Hepatocyte (in vitro differentiated cells): Measurements from ENCODE around the gene KPNB1.

Experiments
- CTCF ChIP-seq: fragments of 200-600 bp; sonication (generic); IDR thresholded peaks from 2 replicates; pipeline ENCODE4 v1.5.1; 2016; ENCODE audit warnings: antibody characterized with exemption, mild to moderate bottlenecking; ENCODE audit not compliant: poor library complexity
- EZH2 ChIP-seq: fragments of 200-600 bp; sonication (generic); IDR thresholded peaks from 2 replicates; pipeline ENCODE4 v1.6.1; 2016; ENCODE audit warnings: antibody characterized with exemption, mild to moderate bottlenecking, borderline replicate concordance

- TF ChIP-seq CTCF, result no peak
- TF ChIP-seq EZH2, result no peak
Observed at GRCh38 chr17:47696717-47697642, 47.3 kb downstream of the KPNB1 start.
